HCT116 (cell line): ENCODE results near the gene NKPD1. TPM values are rescaled to one million over a fixed set of nuclear protein-coding genes. Genes with fewer than 3 reads are reported as not detected.

Source experiments
- ATAC-seq: fragments of 200-7000 bp; cut with Tn5 transposase; 2 replicates; pipeline ENCODE4 v1.9.1; 2020; ENCODE audit warnings: mild to moderate bottlenecking, moderate library complexity
- BruUV-seq: library from RNA; stranded (reverse); fragments of 400-500 nt; replicated peaks from 2 replicates; lab custom pipeline; 2021; lab: Mats Ljungman, UMichigan
- CTCF ChIA-PET: fragments of 300-600 bp; sonication (Branson Sonifier 250); formaldehyde crosslinking; loops from one replicate; lab custom pipeline; 2021; ENCODE audit warnings: antibody characterized with exemption; lab: Charles Lee
- POLR2A ChIA-PET: fragments of 300-600, 350-600 bp; sonication (Branson Sonifier 250); formaldehyde crosslinking; loops from one replicate; lab custom pipeline; 2021; ENCODE audit warnings: antibody characterized with exemption; lab: Charles Lee
- RAD21 ChIA-PET, 2 experiments: fragments of 300-600 bp; sonication (Branson Sonifier 250); formaldehyde crosslinking; loops; one replicate each; lab custom pipeline; 2023; ENCODE audit warnings: low total read pairs in 2 of 2; ENCODE audit not compliant: uncharacterized antibody in 2 of 2, unreplicated experiment in 2 of 2, low non-redundant PET in 1 of 2; lab: Charles Lee
- DNase-seq: peaks from one replicate; pipeline ENCODE4 v3.0.0-alpha.2; 2010; ENCODE audit warnings: low read depth, low spot score
- H2AFZ ChIP-seq: fragments of 200-600 bp; shearing (Covaris generic), sonication (generic); 2 replicates; pipeline ENCODE4 v1.6.1; 2017; ENCODE audit warnings: low read depth, mixed run types, mixed read lengths, antibody characterized with exemption, low read length; ENCODE audit not compliant: poor library complexity, severe bottlenecking
- H3K27ac ChIP-seq: 2 replicates; pipeline ENCODE4 v1.5.1; 2012; ENCODE audit warnings: low read depth, low read length
- H3K27me3 ChIP-seq: fragments of 200-600 bp; sonication (generic); 2 replicates; pipeline ENCODE4 v1.6.1; 2016; ENCODE audit warnings: mixed run types, low read length, mixed read lengths; ENCODE audit not compliant: insufficient read depth
- H3K36me3 ChIP-seq, 2 experiments: fragments of 200-500 bp in 1 of 2; fragments of 200-600 bp in 1 of 2; sonication (Bioruptor generic) in 1 of 2; sonication (generic) in 1 of 2; 2 replicates each; pipeline versions ENCODE4 v1.5.1 to v1.6.1; 2014 to 2016; ENCODE audit warnings: low read length in 2 of 2, inconsistent platforms in 1 of 2, mixed read lengths in 1 of 2, mixed run types in 1 of 2; ENCODE audit not compliant: insufficient read depth in 2 of 2, control insufficient read depth in 1 of 2
- H3K4me1 ChIP-seq, 2 experiments: fragments of 200-600 bp in 1 of 2; sonication (generic) in 1 of 2; 2 replicates each; pipeline versions ENCODE4 v1.5.1 to v1.6.1; 2012 to 2017; ENCODE audit warnings: low read length in 2 of 2, inconsistent platforms in 1 of 2, mild to moderate bottlenecking in 1 of 2, mixed read lengths in 1 of 2, mixed run types in 1 of 2, moderate library complexity in 1 of 2; ENCODE audit not compliant: insufficient read depth in 2 of 2, control insufficient read depth in 1 of 2
- H3K4me2 ChIP-seq: fragments of 200-600 bp; sonication (generic); 2 replicates; pipeline ENCODE4 v1.6.1; 2017; ENCODE audit warnings: mixed run types, low read length, mixed read lengths
- H3K4me3 ChIP-seq, 2 experiments: fragments of 200-600 bp in 1 of 2; sonication (generic) in 1 of 2; replicated peaks in 1 of 2; 2 replicates each; pipeline ENCODE4 v1.5.1; 2011 to 2016; ENCODE audit warnings: low read length in 2 of 2, control low read depth in 1 of 2, low read depth in 1 of 2, mild to moderate bottlenecking in 1 of 2, mixed read lengths in 1 of 2, mixed run types in 1 of 2
- H3K79me2 ChIP-seq: fragments of 200-600 bp; sonication (generic); 2 replicates; pipeline ENCODE4 v1.6.1; 2017; ENCODE audit warnings: mild to moderate bottlenecking, mixed run types, low read length, moderate library complexity, mixed read lengths; ENCODE audit not compliant: insufficient read depth
- H3K9ac ChIP-seq: fragments of 200-600 bp; sonication (generic); 2 replicates; pipeline ENCODE4 v1.6.1; 2016; ENCODE audit warnings: low read length, mixed read lengths
- H3K9me2 ChIP-seq: fragments of 200-600 bp; sonication (generic), shearing (Covaris generic); 2 replicates; pipeline ENCODE4 v1.6.1; 2017; ENCODE audit warnings: mixed run types, mild to moderate bottlenecking, moderate library complexity; ENCODE audit not compliant: insufficient read depth
- H3K9me3 ChIP-seq, 2 experiments: fragments of 200-500 bp in 1 of 2; fragments of 200-600 bp in 1 of 2; sonication (Bioruptor generic) in 1 of 2; sonication (generic) in 1 of 2; 2 replicates each; pipeline ENCODE4 v1.6.1; 2014 to 2017; ENCODE audit warnings: low read length in 2 of 2, mixed read lengths in 2 of 2, inconsistent platforms in 1 of 2, low read depth in 1 of 2, mild to moderate bottlenecking in 1 of 2, mixed run types in 1 of 2, moderate library complexity in 1 of 2; ENCODE audit not compliant: control insufficient read depth in 1 of 2, insufficient read depth in 1 of 2
- H4K20me1 ChIP-seq: fragments of 200-600 bp; sonication (generic), shearing (Covaris generic); 2 replicates; pipeline ENCODE4 v1.6.1; 2017; ENCODE audit warnings: mixed run types, mild to moderate bottlenecking, moderate library complexity; ENCODE audit not compliant: insufficient read depth
- CEBPB ChIP-seq: IDR thresholded peaks from 2 replicates; pipeline ENCODE4 v1.6.1; 2012; ENCODE audit warnings: low read depth
- CTCF ChIP-seq, 3 experiments: fragments of 200-600 bp in 1 of 3; sonication (generic) in 1 of 3; IDR thresholded peaks in 2 of 3; conservative IDR thresholded peaks in 1 of 3; 2 replicates each; pipeline ENCODE4 v1.5.1; 2012 to 2017; ENCODE audit warnings: low read depth in 2 of 3, low read length in 2 of 3, antibody characterized with exemption in 1 of 3, borderline replicate concordance in 1 of 3, control low read depth in 1 of 3, mild to moderate bottlenecking in 1 of 3, mixed read lengths in 1 of 3, mixed run types in 1 of 3, moderate library complexity in 1 of 3; ENCODE audit not compliant: insufficient read depth in 1 of 3
- EGR1 ChIP-seq: IDR thresholded peaks from 2 replicates; pipeline ENCODE4 v1.6.1; 2012; ENCODE audit warnings: low read depth
- ELF1 ChIP-seq: IDR thresholded peaks from 2 replicates; pipeline ENCODE4 v1.6.1; 2012; ENCODE audit warnings: low read depth, borderline replicate concordance
- EZH2 ChIP-seq: fragments of 200-600 bp; sonication (generic); IDR thresholded peaks from 2 replicates; pipeline ENCODE4 v1.6.1; 2017; ENCODE audit warnings: antibody characterized with exemption, mixed run types
- FOSL1 ChIP-seq: IDR thresholded peaks from 2 replicates; pipeline ENCODE4 v1.6.1; 2012; ENCODE audit warnings: low read depth
- POLR2AphosphoS5 ChIP-seq: IDR thresholded peaks from 2 replicates; pipeline ENCODE4 v1.6.1; 2011; ENCODE audit warnings: mild to moderate bottlenecking, low read depth, low read length, moderate library complexity
- RAD21 ChIP-seq: IDR thresholded peaks from 2 replicates; pipeline ENCODE4 v1.6.1; 2012; ENCODE audit warnings: low read depth, mild to moderate bottlenecking
- REST ChIP-seq: IDR thresholded peaks from 2 replicates; pipeline ENCODE4 v1.6.1; 2012; ENCODE audit warnings: low read depth
- SP1 ChIP-seq: IDR thresholded peaks from 2 replicates; pipeline ENCODE4 v1.6.1; 2012; ENCODE audit warnings: low read depth
- TCF7L2 ChIP-seq: IDR thresholded peaks from 2 replicates; pipeline ENCODE4 v1.7.0; 2011; ENCODE audit warnings: borderline replicate concordance, inconsistent platforms; ENCODE audit not compliant: insufficient read depth, insufficient read length; ENCODE audit errors: extremely low read depth
- YY1 ChIP-seq: IDR thresholded peaks from 2 replicates; pipeline ENCODE4 v1.6.1; 2011; ENCODE audit warnings: low read length, low read depth, moderate library complexity, mild to moderate bottlenecking; ENCODE audit not compliant: insufficient replicate concordance; ENCODE audit errors: extremely low read depth
- ZFX ChIP-seq: fragments of 450-650 bp; IDR thresholded peaks from 2 replicates; pipeline ENCODE4 v1.6.1; 2017
- intact Hi-C: fragments of 100-400 bp; cut with micrococcal nuclease; formaldehyde crosslinking; loops from 2 replicates; pipeline ENCODE4 v1.10.0; 2022
- total RNA-seq: library from RNA; stranded (reverse); gene quantifications from one replicate; pipeline ENCODE4 v1.2.1, GENCODE V29; 2021; ENCODE audit not compliant: unreplicated experiment

Gene NKPD1
- total RNA-seq, 1 experiment from 2014 or later: 0.64 TPM

GRCh38 chr19:45180936-45181335, 20.2 kb upstream of the NKPD1 start (continued):
- no peak for TF ChIP-seq REST
- no peak for TF ChIP-seq EGR1

GRCh38 chr19:45179892-45180370, 19.1 kb upstream of the NKPD1 start:
- DNase-seq: no peak
- H3K4me2 ChIP-seq: peak overlapping the region; percentile 92
- TF ChIP-seq ELF1 (no peak), TCF7L2 (no peak), RAD21 (no peak), EZH2 (no peak), REST (no peak), CEBPB (no peak), FOSL1 (no peak), CTCF (IDR thresholded peaks at IDR 0.05 in 2 of 3, conservative IDR thresholded peaks at IDR 0.05 in 1 of 3; ENCODE audit: borderline replicate concordance in 1 of 3, insufficient read depth in 1 of 3, low read depth in 2 of 3, low read length in 2 of 3) (no peak), YY1 (no peak), POLR2AphosphoS5 (no peak), ZFX (no peak), SP1 (no peak), EGR1 (no peak)
- no peaks in the 10 kb centered on the region for H3K27me3 ChIP-seq
- no peaks in the 10 kb centered on the region for H4K20me1 ChIP-seq
- no TSS peak for BruUV-seq
- intact Hi-C loops: loop anchor here (2.0 to 10.0 kb wide), 3 partner anchors 65 to 159 kb away; partner anchors contain the start of genes EXOC3L2 and PPP1R37
- H3K79me2 ChIP-seq: peaks cover 10% of the 10 kb centered on the region
- H3K9me3 ChIP-seq: no peaks in the 10 kb centered on the region
- H3K9me2 ChIP-seq: no peaks in the 10 kb centered on the region
- peaks cover 14 to 25% of the 10 kb centered on the region in 2 experiments; a peak in 3 of 4 replicates for H3K4me1 ChIP-seq
- CTCF ChIA-PET: interaction anchor here (2.1 kb wide), 1 partner anchor 158 kb away, joined by 12 read pairs; no protein-coding TSS in a partner anchor
- POLR2A ChIA-PET: no interaction called here
- H2AFZ ChIP-seq: no peak overlapping the region
- RAD21 ChIA-PET: no interaction called here
- H3K4me3 ChIP-seq: peak overlapping the region; percentile 63 to 81
- peak overlapping the region; percentile 93 for H3K27ac ChIP-seq
- H3K36me3 ChIP-seq: no peaks in the 10 kb centered on the region
- peak overlapping the region; percentile 92 for H3K9ac ChIP-seq
- ATAC-seq: no peak
